RPMI8226 (cell line): ENCODE measurements around the gene CLIC3.
A peak's percentile ranks its signal among the peaks of the same experiment; 100 is the strongest.
"Not testable (repeated sequence)": the region's sequence is repeated elsewhere in the genome, so short reads cannot be mapped to it uniquely, and the experiment has no call there.

ENCODE experiments used
- DNase-seq: peaks from one replicate; pipeline ENCODE4 v3.0.0-alpha.2; 2015

The CLIC3 gene

DNA sequence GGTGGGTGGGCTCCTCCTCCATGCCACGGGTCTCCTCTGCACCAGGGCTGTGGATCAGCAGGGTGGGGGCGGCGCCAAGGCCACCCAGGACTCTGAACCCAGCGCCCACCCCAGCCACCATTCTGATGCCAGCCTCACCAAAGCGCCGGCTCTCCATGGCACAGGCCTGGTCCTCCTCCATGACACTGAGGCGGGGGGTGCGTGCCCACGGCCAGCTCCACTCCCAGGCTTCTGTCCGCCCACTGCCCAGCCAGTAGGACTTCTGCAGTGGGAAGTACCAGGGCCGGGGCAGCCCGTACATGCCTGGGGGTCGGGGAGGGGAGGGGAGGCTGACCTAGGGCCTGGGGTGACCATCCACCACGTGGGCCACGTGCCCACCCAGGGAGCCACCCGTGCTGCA lies 20.1 kb upstream of the CLIC3 start:
- DNase-seq = no peak

- no peak for DNase-seq
Measured at GRCh38 chr9:137015976-137016375, 19.6 kb upstream of the CLIC3 start.

DNA sequence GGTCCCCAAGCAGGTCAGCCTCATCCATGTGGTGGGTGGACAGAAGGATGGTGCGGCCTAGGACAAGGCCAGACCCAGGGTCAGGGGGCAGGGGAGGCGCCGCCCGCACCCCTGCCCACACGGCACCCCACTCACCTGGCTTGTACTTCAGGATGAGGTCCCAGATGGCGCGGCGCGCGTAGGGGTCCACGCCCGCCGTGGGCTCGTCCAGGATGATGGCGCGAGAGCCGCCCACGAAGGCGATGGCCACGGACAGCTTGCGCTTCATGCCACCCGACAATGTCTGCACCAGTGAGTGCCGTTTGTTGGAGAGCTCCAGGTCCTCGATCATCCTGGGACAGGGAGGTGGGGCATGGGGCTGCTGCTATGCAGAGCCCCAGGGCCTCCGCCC lies 19.2 kb upstream of the CLIC3 start:
- DNase-seq = no peak

GRCh38 chr9:137014776-137015539 lies 18.6 kb upstream of the CLIC3 start:
- no peak for DNase-seq

DNA sequence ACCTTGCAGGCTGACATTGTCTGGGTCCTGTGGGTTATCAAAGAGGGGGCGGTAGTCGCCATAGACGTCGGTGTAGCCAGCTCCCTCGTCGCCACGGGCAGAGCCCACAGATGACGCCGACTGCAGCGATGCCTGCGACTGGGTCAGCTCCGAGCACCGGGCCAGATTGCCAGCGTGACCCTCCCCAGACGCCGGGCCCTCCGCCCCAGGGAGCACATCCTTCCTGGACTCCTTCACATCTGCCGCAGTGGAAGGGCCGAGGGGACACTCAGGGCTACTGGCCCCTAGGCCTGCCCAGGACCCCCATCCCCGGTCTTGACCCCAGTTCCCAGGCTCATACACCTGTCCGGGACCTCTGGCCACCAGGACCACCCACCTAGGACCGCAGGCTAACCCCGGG lies 17.8 kb upstream of the CLIC3 start:
- DNase-seq = no peak

- no peak for DNase-seq
Measured at GRCh38 chr9:137013571-137013940, 17.2 kb upstream of the CLIC3 start.

GRCh38 chr9:137012694-137013570 lies 16.6 kb upstream of the CLIC3 start:
- no peak for DNase-seq

- no peak for DNase-seq
Measured at GRCh38 chr9:137011907-137012675, 15.7 kb upstream of the CLIC3 start.

DNA sequence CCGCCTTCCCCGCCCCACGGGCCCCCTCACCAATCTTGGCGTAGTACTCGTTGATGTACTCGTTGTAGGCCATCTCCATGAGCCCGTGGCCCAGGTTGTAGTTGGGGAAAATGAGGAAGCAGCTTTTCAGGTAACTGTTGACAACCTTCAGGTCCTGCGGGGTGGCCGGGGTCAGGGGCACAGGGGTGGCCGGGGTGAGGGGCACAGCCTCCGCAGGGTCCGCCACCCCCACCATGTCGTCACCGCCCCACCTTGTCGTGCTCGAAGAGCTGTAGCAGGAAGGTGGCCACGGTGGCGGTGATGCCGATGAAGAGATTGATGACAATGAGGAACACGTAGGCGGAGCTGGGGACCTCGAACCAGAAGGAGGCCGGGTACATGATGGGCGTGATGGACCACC lies 14.8 kb upstream of the CLIC3 start:
- DNase-seq = no peak

DNA sequence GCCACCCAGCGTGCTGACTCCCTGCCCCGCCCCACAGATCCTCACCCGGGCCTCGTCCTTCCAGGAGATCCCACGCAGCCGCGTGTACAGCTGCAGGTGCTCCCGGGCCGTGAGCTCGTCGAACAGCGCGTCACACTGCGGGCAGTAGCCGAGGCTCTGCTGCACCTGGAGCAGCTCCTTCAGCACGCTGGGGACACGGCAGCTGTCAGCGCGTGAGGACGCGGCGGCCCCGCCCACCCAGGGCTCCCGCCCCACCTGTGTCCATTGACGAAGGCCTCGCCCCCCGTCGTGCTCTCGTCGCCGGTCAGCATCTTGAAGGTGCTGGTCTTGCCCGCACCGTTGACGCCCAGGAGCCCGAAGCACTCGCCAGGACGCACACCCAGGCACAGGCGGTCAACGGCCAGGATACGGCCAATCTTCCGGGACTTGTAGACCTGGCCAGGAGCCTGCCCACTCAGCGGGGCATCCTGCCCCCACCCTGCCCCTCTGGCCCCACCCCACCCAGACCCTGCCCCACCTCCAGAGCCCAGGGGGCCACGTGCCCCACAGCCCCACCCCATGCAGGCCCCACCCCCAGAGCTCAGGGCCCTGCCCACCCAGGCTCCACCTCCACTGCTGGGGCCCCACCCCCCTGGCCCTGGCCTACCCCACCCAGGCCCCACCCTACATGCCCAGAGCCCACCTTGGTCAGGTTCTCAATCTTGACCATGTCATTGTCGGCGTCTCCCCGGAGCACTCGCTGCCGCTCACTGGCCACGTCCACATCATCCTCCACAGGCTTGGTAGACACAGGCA lies 13.8 kb upstream of the CLIC3 start:
- DNase-seq = no peak

GRCh38 chr9:137009217-137009616 lies 12.8 kb upstream of the CLIC3 start:
- DNase-seq = no peak

GRCh38 chr9:137008312-137008711 lies 11.9 kb upstream of the CLIC3 start:
- no peak for DNase-seq

DNA sequence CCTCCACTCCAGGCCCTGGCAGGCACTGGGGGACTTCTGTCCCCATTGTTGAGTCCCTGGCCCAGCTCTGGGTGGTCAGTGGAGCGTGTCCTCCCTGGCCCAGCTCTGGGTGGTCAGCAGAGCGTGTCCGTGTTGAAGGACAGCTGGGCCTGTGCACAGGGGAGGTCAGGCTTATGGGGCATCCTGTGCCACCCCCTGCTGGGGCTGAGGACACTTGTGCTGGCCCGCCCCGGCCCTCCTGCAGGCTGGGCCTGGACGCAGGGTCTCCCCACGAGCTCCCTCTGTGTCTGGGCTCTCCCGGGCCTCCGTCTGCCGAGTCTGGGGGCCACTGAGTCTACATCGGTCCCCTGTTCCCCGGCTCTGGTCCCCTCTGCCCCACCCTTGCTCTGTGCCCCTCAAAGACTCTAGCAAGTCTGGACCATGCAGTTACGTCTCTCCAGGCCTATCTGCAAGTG lies 11.5 kb upstream of the CLIC3 start:
- DNase-seq = no peak

- DNase-seq = no peak
Measured at GRCh38 chr9:137007108-137007815, 10.9 kb upstream of the CLIC3 start.

DNA sequence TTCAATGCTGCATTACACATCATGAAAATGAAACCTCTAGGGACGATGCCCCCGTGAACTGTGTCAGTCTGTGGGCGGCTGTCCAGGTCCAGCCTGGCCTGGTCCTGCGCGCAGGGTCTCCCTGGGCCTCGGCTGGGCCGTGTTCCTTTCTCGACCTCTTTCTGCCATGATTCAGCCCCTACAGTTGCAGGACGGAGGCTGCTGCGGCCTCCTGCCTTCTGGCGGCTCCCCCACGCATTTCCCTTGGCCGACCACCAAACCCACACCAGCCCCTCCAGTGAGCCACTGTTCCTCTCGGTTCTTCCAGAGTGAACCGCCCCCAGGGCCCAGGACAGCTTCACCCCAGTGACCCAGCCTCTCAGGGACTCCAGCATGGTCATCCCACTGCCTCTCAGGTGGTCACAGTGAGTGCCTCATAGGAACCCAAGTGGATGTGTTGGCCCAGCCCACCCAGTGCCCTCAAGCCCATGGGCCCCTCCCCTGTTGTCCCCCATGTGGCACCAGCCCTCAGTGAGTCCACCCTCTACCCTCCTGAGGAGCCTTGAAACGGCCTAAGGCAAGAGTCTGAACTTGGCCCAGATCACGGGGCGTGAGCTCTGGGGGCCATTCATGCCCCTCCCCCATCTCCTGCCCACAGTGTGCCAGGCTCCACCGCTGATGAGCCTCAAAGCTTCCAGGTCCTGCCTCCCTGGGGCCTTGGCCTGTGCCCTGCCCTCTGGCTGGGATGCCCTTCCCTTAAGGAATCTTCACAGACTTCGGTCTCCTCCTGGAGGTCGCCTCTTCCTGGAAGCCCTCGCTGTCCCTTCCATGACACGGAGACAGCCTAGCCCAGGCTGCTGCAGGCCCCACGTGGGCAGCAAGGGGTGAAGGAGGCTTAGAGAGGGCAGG lies 10.0 kb upstream of the CLIC3 start:
- no peak for DNase-seq

DNA sequence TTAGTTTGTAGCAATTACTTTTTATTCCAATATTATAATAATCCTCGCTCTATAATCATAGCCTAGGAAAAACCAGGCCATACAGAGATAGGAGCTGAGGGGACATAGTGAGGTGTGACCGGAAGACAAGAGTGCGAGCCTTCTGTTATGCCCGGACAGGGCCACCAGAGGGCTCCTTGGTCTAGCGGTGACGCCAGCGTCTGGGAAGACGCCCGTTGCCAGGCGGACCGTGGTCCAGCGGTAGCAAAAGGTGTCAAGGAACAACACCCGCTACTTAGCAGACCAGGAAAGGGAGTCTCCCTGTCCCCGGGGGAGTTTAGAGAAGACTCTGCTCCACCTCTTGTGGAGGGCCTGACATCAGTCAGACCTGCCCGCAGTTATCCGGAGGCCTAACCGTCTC lies 7.9 kb upstream of the CLIC3 start:
- DNase-seq = not testable (repeated sequence)

DNA sequence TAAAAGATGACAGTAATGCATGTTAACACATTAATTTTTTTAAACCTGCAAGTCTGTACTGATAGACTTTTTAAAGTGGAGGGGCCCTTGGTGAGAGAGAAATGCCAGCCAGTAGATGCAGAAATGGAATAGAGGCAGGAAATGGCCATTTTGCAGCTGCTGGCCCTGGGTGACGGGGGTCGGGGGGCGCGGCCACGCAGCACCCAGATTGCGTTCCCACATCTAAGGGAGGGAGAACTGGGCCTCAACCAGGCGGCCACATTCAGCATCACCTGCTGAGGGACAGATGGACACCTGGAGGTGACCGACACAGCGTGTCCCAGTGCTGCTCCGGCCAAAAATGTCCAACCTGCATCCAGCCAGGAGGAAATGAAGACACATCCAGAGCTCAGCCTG lies 6.3 kb upstream of the CLIC3 start:
- DNase-seq = no peak

DNA sequence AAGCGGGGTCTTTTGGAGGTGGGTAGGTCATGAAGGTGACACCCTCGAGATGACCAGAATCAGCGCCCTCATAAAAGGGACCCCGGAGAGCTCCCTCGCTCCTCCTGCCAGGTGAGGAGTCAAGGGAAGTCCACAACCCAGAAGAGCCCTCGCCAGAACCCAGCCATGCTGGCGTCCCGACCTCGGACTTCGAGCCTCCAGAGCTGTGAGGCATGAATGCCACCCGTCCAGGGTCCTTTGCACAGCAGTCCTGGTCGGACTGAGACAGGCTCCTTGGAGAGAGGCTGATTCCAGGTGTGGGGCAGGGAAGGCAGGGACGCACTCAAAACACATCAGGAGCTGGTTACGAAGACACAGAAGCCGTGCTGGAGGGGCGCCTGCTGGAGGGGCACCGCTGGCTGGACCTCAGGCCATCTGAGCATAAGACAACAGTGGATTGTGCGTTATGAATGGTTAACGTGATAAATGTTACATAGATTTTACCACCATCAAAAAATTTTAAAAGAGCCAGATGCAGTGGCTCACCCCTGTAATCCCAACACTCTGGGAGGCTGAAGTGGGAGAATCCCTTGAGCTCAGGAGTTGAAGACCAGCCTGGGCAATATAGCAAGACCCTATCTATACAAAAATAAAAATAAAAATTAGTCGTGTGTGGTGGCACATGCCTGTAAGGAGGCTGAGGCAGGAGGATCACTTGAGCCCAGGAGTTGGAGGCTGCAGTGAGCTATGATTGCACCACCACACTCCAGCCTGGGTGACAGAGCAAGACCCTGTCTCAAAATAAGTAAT lies 5.7 kb upstream of the CLIC3 start:
- no peak for DNase-seq

GRCh38 chr9:137000177-137000930 lies 4.0 kb upstream of the CLIC3 start:
- peak; percentile 59 for DNase-seq
